Esophagus squamous epithelium (tissue), 4 donors: Measurements from ENCODE around the gene ZNF319.

Experiments
- CTCF ChIP-seq, 6 experiments: fragments of 450-650 bp in 4 of 6; fragments of 200-600 bp in 2 of 6; sonication (generic) in 2 of 6; IDR thresholded peaks; one replicate each; pipeline ENCODE4 v1.5.1; 2016 to 2019; ENCODE audit warnings: antibody characterized with exemption in 6 of 6, mild to moderate bottlenecking in 4 of 6, moderate library complexity in 4 of 6
- POLR2A ChIP-seq, 4 donors: fragments of 450-650 bp; IDR thresholded peaks; one replicate each; pipeline ENCODE4 v1.6.1; 2017; ENCODE audit warnings: antibody characterized with exemption in 4 of 4, mild to moderate bottlenecking in 4 of 4, moderate library complexity in 3 of 4

- TF ChIP-seq CTCF (IDR thresholded peaks at IDR 0.05) (no peak), POLR2A (IDR thresholded peaks at IDR 0.05) (no peak)
Measured at GRCh38 chr16:57960310-57960709, 40.2 kb downstream of the ZNF319 start.
